Small intestine (tissue), 7 donors: Measurements from ENCODE around the gene AP3B1. TPM values are rescaled to one million over a fixed set of nuclear protein-coding genes. Genes with fewer than 3 reads are reported as not detected.

Experiments used
- DNase-seq, 2 donors: peaks; one replicate each; pipeline versions ENCODE4 v3.0.0 to v3.0.0-alpha.2; 2013
- FAIRE-seq: peaks from 2 replicates; lab custom pipeline; 2012; peaks lifted over from hg19 to GRCh38; lab: Jason Lieb, UNC
- H3K27ac ChIP-seq, 3 donors: one replicate each; pipeline ENCODE4 v1.5.1; 2013; ENCODE audit warnings: low read length in 2 of 3, mild to moderate bottlenecking in 2 of 3, control low read depth in 1 of 3, inconsistent platforms in 1 of 3, low read depth in 1 of 3, moderate library complexity in 1 of 3
- H3K27me3 ChIP-seq, 3 donors: one replicate each; pipeline ENCODE4 v1.6.1; 2013; ENCODE audit warnings: low read length in 3 of 3, inconsistent platforms in 1 of 3; ENCODE audit not compliant: control insufficient read depth in 3 of 3, insufficient read depth in 3 of 3
- H3K36me3 ChIP-seq, 3 donors: one replicate each; pipeline ENCODE4 v1.6.1; 2013; ENCODE audit warnings: low read length in 3 of 3, inconsistent platforms in 1 of 3, low read depth in 1 of 3, mild to moderate bottlenecking in 1 of 3, moderate library complexity in 1 of 3; ENCODE audit not compliant: control insufficient read depth in 3 of 3, insufficient read depth in 2 of 3
- H3K4me1 ChIP-seq, 3 donors: one replicate each; pipeline ENCODE4 v1.6.1; 2013; ENCODE audit warnings: low read length in 2 of 3, inconsistent platforms in 1 of 3, low read depth in 1 of 3, mild to moderate bottlenecking in 1 of 3, moderate library complexity in 1 of 3; ENCODE audit not compliant: control insufficient read depth in 3 of 3, insufficient read depth in 2 of 3
- H3K4me3 ChIP-seq, 3 donors: one replicate each; pipeline ENCODE4 v1.5.1; 2013; ENCODE audit warnings: low read length in 3 of 3, control low read depth in 1 of 3, inconsistent platforms in 1 of 3, low read depth in 1 of 3, mild to moderate bottlenecking in 1 of 3, moderate library complexity in 1 of 3
- H3K9me3 ChIP-seq, 2 donors: one replicate each; pipeline ENCODE4 v1.6.1; 2013; ENCODE audit warnings: low read depth in 1 of 2, low read length in 1 of 2; ENCODE audit not compliant: control insufficient read depth in 2 of 2, insufficient read depth in 1 of 2
- WGBS, 3 donors: extraction: QIAGEN DNeasy Blood & Tissue Kit; methylation state at CpG; one replicate each; pipeline ENCODE4 v1.1.7; 2013; 5-methylcytosine and 5-hydroxymethylcytosine counted together
- polyA plus RNA-seq, 4 donors: library from polyadenylated mRNA; stranded (reverse) in 3 of 4; unstranded in 1 of 4; fragments of 200-250 nt in 3 of 4; fragments of 120-200 nt in 1 of 4; gene quantifications; one replicate each; pipeline versions ENCODE4 v1.2.1 to v1.2.3, GENCODE V29; 2013
- donor health status: healthy with polysubstance abuse.
- donor health status: control.
- donor health status: control.
- donor health status: Bipolar disorder and iron deficiency.
- donor health status: healthy.

AP3B1 gene
- polyA plus RNA-seq, 4 donors: 22.6 to 38.0 (median 30.6) TPM

GRCh38 chr5:78273436-78273835, 21.1 kb downstream of the AP3B1 start:
- Histone ChIP-seq H3K27ac (no peak overlapping the region), H3K36me3 (peaks cover 0 to 4% (median 0%) of the 10 kb centered on the region in 3 donors), H3K4me1 (peaks cover 0 to 2% (median 0%) of the 10 kb centered on the region in 3 donors), H3K9me3 (no peaks in the 10 kb centered on the region), H3K4me3 (no peak overlapping the region), H3K27me3 (no peaks in the 10 kb centered on the region)
- DNase-seq (no peak), FAIRE-seq (no peak)
- 80 to 94% (median 82%) methylated on average over 1 of the region's 1 CpG for WGBS, 3 donors

GRCh38 chr5:78271766-78272165, 22.7 kb downstream of the AP3B1 start:
- FAIRE-seq: no peak
- Histone ChIP-seq H3K9me3 (no peaks in the 10 kb centered on the region), H3K4me1 (peaks cover 0 to 2% (median 0%) of the 10 kb centered on the region in 3 donors), H3K4me3 (no peak overlapping the region), H3K36me3 (peaks cover 0 to 4% (median 0%) of the 10 kb centered on the region in 3 donors), H3K27me3 (no peaks in the 10 kb centered on the region), H3K27ac (no peak overlapping the region)
- WGBS, 3 donors: 93 to 95% (median 94%) methylated on average over 4 of the region's 4 CpGs
- DNase-seq: no peak

DNA sequence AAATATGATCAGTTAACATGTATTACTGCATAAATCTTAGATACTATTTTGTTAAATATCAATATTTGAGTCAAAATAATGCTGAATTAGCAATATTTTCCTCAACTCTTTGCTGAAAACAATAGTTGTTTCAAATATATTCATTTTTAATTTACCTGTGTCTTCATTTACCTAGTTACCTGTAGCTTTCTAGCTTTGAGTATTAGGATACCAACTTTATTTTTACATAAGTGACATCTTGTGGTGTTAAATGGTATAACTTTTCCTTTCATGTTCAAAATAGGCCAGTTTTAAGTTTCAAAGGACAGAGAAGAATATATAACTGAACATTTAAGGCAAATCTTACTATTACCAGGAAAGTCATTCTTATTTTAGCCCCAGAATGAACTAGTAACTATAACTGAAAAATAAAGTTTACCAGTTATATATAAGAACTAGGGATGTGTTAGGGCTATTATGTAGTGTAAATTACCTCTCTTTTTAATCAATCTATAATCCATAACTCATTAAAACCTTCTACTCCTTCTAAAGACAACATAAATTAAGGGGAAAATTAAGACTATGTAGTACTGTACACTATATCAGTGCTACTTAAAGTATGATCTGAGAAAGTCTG, 25.3 kb downstream of the AP3B1 start:
- peak; percentile 90 for FAIRE-seq
- Histone ChIP-seq H3K36me3 (peaks cover 0 to 2% (median 0%) of the 10 kb centered on the region in 3 donors), H3K9me3 (no peaks in the 10 kb centered on the region), H3K4me3 (no peak overlapping the region), H3K27me3 (no peaks in the 10 kb centered on the region), H3K4me1 (no peaks in the 10 kb centered on the region), H3K27ac (no peak overlapping the region)
- peak; percentile 13 to 23 for DNase-seq

DNA sequence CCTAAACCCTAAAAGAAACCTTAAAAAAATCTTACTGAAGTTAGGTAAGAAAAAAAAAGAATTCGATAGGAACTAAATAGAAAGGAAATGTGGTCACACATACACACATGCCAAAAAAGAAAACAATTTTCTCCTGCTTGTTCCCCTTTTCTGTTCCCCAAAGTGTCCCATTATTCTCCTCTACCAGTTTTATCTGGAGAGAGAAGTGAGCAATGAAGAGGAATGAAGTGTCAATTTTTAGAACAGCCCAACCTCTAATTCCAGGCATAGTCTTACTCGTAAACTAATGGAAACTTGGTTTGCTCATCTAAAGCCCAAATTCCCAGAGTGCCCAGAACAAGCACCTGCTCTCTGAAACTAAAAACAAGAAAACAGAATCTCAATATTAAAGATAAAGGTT, 26.1 kb downstream of the AP3B1 start:
- H3K27me3 ChIP-seq: no peaks in the 10 kb centered on the region

DNA sequence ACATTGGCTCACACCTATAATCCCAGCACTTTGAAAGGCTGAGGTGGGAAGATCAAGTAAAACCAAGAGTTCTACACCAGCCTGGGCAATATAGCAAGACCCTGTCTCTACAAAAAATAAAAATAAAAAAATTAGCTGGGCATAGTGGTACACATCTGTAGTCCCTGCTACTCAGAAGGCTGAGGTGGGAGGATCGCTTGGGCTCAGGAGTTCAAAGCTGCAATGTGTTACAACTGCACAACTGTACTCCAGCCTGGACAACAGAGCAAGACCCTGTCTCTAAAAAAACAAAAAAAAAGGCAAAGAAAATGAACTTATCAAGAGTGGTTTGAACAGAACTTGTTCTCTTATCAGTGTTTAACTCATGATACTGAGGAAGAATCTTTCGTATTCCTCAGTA, 29.3 kb downstream of the AP3B1 start:
- FAIRE-seq: no peak
- peaks cover 0 to 4% (median 4%) of the 10 kb centered on the region in 3 donors for H3K36me3 ChIP-seq
- H3K27ac ChIP-seq: no peak overlapping the region
- WGBS, 3 donors: 97 to 98% (median 97%) methylated on average over 2 of the region's 2 CpGs
- H3K4me3 ChIP-seq: no peak overlapping the region
- H3K27me3 ChIP-seq: no peaks in the 10 kb centered on the region
- H3K9me3 ChIP-seq: no peaks in the 10 kb centered on the region
- no peak for DNase-seq
- no peaks in the 10 kb centered on the region for H3K4me1 ChIP-seq

More for the DNA sequence above, 26.1 kb downstream of the AP3B1 start:
- DNase-seq (no peak), FAIRE-seq (no peak)
- no peak overlapping the region for H3K4me3 ChIP-seq
- no peaks in the 10 kb centered on the region for H3K4me1 ChIP-seq
- 70 to 89% (median 78%) methylated on average over 2 of the region's 2 CpGs for WGBS, 3 donors
- H3K36me3 ChIP-seq: peaks cover 0 to 2% (median 0%) of the 10 kb centered on the region in 3 donors
- H3K27ac ChIP-seq: no peak overlapping the region
- no peaks in the 10 kb centered on the region for H3K9me3 ChIP-seq

DNA sequence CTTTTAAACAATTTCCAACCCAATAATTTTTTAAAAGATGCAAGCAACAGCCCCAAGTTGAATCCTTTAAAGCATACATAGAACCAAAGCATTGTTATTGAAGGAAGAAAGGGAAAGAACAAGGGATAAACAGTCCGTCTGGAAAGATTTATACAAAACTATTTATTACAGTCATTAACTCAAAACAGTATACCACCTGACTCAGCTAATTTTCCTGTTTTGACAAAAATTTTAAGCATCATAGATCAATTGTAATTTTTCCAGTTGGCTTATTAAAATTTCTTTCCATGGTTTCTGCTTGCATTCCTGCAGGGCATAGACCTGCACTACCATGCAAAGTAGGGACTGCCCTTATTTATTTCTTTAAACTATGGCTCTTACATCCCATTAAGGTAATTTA, 29.9 kb downstream of the AP3B1 start:
- Histone ChIP-seq H3K4me3 (no peak overlapping the region), H3K27ac (no peak overlapping the region), H3K4me1 (no peaks in the 10 kb centered on the region), H3K36me3 (peaks cover 0 to 7% (median 4%) of the 10 kb centered on the region in 3 donors), H3K9me3 (no peaks in the 10 kb centered on the region), H3K27me3 (no peaks in the 10 kb centered on the region)
- FAIRE-seq (no peak), DNase-seq (no peak)
- 85 to 90% (median 89%) methylated on average over 1 of the region's 1 CpG for WGBS, 3 donors

GRCh38 chr5:78260771-78261170, 33.7 kb downstream of the AP3B1 start:
- H3K9me3 ChIP-seq: no peaks in the 10 kb centered on the region
- H3K4me1 ChIP-seq: no peaks in the 10 kb centered on the region
- peaks cover 0 to 9% (median 4%) of the 10 kb centered on the region in 3 donors for H3K36me3 ChIP-seq
- no peak overlapping the region for H3K4me3 ChIP-seq
- no peaks in the 10 kb centered on the region for H3K27me3 ChIP-seq
- 95 to 98% (median 95%) methylated on average over 2 of the region's 2 CpGs for WGBS, 3 donors
- FAIRE-seq: no peak
- DNase-seq: no peak
- no peak overlapping the region for H3K27ac ChIP-seq

DNA sequence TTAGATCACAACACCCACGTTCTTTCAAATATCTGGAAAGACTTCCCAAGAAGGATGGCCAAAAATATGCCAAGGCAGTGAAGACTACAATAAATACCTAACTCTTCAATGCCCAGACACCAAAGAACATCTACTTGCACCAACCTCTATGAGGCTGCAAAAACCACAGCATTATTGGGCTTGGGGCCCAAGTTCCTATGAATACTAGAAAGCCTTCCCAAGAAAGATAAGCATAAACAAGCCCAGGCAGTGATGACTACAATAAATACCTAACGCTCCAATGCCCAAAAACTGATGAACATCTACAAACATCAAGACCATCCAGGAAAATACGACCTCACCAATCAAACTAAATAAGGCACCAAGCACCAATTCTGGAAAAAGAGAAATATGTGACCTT, 41.3 kb downstream of the AP3B1 start:
- Histone ChIP-seq H3K4me3 (no peak overlapping the region), H3K4me1 (no peaks in the 10 kb centered on the region), H3K27me3 (no peaks in the 10 kb centered on the region), H3K9me3 (peaks cover 0 to 14% of the 10 kb centered on the region in 2 donors), H3K36me3 (peaks cover 0 to 20% (median 0%) of the 10 kb centered on the region in 3 donors), H3K27ac (no peak overlapping the region)
- no peak for DNase-seq
- no peak for FAIRE-seq
- 94 to 96% (median 96%) methylated on average over 3 of the region's 3 CpGs for WGBS, 3 donors

DNA sequence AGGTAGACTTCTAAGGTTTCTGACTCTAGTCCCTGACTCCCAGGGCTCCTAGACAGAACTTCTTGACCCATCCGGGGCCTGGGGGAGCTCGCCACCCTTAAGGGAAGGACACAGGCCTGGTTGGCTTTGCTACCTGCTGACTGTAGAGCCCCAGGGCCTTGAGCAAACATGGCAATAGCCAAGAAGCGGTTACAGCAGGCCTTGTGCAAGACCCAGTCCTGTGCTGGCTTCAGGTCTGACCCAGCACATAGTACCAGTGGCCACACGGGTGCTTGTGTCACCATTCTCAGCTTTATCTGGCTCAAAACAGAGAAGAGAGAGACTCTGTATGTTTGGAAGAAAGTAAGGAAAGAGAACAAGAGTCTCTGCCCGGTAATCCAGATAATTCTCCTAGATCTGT, 41.8 kb downstream of the AP3B1 start:
- H3K9me3 ChIP-seq: peaks cover 0 to 14% of the 10 kb centered on the region in 2 donors
- WGBS, 3 donors: 97 to 99% (median 98%) methylated on average over 5 of the region's 5 CpGs
- H3K4me1 ChIP-seq: no peaks in the 10 kb centered on the region
- H3K27me3 ChIP-seq: no peaks in the 10 kb centered on the region
- H3K27ac ChIP-seq: no peak overlapping the region
- FAIRE-seq: no peak
- peaks cover 0 to 20% (median 0%) of the 10 kb centered on the region in 3 donors for H3K36me3 ChIP-seq
- no peak overlapping the region for H3K4me3 ChIP-seq
- DNase-seq: no peak
